Measurements from ENCODE around the gene MUC21.

MUC21 gene

GRCh38 chr6:30983439-30983838 is at the start of gene MUC21:
MUC21 (plus strand) TSS chr6:30983718; CDS start chr6:30983959, 241 bp downstream.
- TF ChIP-seq CTCF (IDR thresholded peaks at IDR 0.05; ENCODE audit: extremely low read depth, missing control alignments), result no peak
- no peak for DNase-seq (ENCODE audit: low spot score)

GRCh38 chr6:30935018-30935417 is 48.5 kb upstream of the MUC21 start:
- TF ChIP-seq CTCF (IDR thresholded peaks at IDR 0.05; ENCODE audit: extremely low read depth, missing control alignments), result no peak
- DNase-seq (ENCODE audit: low spot score), result no peak

GRCh38 chr6:30937265-30937664 is 46.3 kb upstream of the MUC21 start:
- TF ChIP-seq CTCF (IDR thresholded peaks at IDR 0.05; ENCODE audit: extremely low read depth, missing control alignments), result no peak
- DNase-seq (ENCODE audit: low spot score), result no peak

GRCh38 chr6:30938730-30939129 is 44.8 kb upstream of the MUC21 start:
- no peak for TF ChIP-seq CTCF (IDR thresholded peaks at IDR 0.05; ENCODE audit: extremely low read depth, missing control alignments)
- no peak for DNase-seq (ENCODE audit: low spot score)

- TF ChIP-seq CTCF (IDR thresholded peaks at IDR 0.05; ENCODE audit: extremely low read depth, missing control alignments), result no peak
- DNase-seq (ENCODE audit: low spot score), result no peak
Observed at GRCh38 chr6:30939473-30939872, 44.0 kb upstream of the MUC21 start.

GRCh38 chr6:30940361-30940986 is 43.0 kb upstream of the MUC21 start, which contains the start of gene MUCL3:
MUCL3 (plus strand) TSS chr6:30940973; CDS start chr6:30941000, 27 bp downstream.
- no peak for TF ChIP-seq CTCF (IDR thresholded peaks at IDR 0.05; ENCODE audit: extremely low read depth, missing control alignments)
- no peak for DNase-seq (ENCODE audit: low spot score)

- DNase-seq (ENCODE audit: low spot score), result no peak
- no peak for TF ChIP-seq CTCF (IDR thresholded peaks at IDR 0.05; ENCODE audit: extremely low read depth, missing control alignments)
Observed at GRCh38 chr6:30942338-30943060, 41.0 kb upstream of the MUC21 start.
